HG03045 (cell line): ENCODE data around the gene GREB1.
"Not testable (repeated sequence)": the region's sequence is repeated elsewhere in the genome, so short reads cannot be mapped to it uniquely, and the experiment has no call there.

ENCODE experiments used
- ATAC-seq: cut with Tn5 transposase; IDR thresholded peaks from one replicate; pipeline ENCODE4 v1.9.1; 2021; ENCODE audit warnings: mild to moderate bottlenecking, moderate library complexity; ENCODE audit not compliant: unreplicated experiment

The GREB1 gene

DNA sequence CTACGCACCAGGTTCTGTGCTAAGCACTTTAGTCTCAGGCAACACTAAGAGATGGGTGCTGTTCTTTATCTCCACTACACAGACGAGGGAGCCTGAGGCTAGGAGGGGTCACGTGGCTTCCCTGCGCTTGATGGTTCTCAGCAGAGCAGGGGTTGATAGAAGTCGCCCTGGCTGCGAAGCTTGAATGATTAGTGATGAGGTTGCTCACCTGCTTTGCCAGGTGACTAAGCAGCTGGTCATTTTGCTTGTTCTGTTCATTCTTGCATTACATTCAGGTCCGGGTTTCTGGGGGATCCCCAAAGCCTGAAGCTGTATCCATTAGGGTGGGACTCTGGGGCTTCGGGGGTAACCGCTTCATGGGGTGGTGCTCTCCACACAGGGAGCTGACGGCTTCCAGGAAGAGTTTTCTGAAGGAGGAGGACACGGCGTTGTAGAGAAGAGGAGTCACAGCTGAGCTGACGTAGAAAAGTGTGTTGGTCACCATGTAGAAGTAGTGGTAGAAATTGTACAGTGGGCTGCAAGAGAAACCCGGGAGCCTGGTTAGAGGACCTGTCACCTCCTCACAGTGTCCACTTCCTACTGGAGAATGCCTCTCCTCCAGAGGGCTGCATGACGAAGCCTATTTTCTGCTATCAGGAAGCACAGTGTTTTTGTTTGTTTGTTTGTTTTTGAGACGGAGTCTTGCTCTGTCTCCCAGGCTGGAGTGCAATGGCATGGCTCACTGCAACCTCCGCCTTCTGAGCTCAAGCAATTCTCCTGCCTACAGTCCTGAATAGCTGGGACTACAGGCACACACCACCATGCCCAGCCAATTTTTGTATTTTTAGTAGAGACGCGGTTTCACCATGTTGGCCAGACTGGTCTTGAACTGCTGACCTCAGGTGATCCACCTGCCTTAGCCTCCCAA is 124.6 kb downstream of the GREB1 start:
- no peak for ATAC-seq

DNA sequence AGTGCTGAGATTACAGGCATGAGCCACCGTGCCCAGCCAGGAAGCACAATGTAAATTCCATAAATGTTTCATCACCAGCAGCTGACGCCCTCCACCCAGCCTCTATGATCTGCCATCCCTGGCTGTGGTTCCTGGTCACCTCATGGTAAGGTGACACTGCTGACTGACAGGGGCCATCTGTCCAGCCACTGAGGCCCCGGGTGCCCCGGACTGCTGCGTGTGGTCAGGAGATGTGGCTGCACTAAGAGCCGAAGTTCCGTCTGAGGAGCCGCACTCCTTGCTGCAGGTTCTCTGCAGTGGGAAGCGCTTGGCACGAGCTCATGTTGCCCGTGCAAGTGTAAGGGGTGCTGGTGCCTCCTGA is 125.2 kb downstream of the GREB1 start:
- ATAC-seq, result no peak

DNA sequence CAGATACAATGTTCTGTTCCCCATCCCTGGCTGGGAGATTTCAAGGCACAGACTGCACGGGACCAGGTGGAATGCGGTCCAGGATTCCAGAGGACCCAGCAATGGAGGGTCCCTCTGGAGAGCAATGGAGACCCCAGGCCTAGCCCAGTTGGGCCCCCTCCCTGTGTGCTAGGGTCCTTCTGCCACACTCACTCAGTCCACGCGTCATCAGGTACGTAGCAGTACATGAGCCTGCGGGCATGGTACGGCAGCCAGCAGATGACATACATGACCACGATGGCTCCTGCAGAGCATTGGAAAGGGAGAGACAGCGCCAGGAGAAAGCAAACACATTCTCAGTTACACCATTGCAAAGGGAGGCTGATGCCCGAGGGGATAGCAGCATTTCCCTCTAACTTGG is 126.0 kb downstream of the GREB1 start:
- ATAC-seq, result no peak

DNA sequence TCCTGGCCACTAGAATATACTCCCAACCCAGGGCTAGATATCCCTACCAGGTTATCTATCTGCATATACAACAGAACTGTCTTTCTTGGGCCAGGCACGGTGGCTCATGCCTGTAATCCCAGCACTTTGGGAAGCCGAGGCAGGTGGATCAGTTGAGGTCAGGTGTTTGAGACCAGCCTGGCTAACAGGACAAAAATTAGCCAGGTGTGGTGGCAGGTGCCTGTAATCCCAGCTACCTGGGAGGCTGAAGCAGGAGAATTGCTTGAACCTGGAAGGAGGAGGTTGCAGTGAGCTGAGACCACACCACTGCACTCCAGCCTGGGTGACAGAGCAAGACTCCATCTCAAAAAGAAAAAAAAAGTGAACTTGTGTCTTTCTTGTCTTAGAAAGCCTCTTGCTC is 126.6 kb downstream of the GREB1 start:
- ATAC-seq, result not testable (repeated sequence)

DNA sequence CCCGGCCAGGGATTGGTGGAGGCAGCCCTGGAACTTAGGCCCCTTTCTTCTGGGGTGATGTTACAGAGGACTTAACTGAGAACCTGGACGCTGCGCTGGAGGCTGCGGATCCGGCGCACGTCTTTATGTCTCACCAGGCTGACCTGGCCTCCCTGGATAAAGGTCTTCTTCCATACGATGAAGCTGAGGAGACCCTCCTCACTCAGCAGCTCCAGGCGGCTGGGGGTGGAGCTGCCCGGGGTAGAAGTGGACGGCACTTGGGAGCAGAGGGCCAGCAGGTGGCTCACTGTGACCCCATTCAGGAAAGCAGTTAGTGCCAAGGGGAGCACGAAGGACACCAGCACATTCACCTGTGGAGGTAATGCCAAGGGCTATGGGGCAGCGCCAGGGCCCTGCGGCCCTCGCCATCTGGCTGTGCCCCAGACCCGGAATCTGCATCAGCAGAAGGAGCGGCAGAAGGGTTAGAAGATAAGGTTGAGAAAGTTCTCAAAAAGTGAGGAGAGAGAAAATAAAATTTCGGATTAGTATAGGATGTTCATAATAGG is 128.1 kb downstream of the GREB1 start:
- no peak for ATAC-seq

DNA sequence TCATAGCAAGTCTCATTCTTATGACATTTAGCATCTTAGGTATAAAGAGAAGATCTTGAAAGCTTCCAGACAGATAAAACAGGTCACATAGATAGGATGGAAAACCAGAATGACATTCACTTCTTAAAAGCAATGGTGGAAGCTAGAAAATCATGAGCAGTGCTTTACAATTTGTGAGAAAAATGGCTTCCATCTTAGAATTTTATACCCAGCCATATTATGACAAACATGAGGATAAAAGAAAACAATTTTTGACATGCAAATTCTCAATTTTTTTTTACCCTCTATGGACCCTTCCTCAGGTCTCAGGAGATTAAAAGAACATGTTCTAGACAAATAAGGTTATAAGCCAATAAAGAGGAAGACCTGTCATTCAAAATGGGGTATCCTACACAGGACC is 129.0 kb downstream of the GREB1 start:
- ATAC-seq, result no peak

DNA sequence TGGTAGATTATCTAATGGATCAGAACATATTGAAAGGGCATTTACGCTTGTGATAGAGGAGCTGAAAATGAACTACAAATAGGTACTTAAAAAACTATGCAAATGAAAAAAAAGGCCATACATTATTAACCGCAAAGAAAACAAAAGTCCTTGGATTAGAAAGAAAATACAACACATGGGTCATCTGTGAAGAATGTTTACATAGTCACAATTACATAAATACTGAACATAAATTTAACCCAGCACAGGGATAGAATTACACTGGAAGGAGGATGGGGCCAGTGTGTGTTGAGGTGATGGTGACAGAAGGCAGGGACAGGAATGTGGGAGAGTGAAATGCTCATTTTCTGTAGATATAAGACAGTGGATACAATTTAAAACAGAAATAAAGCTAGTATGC is 129.6 kb downstream of the GREB1 start:
- no peak for ATAC-seq

DNA sequence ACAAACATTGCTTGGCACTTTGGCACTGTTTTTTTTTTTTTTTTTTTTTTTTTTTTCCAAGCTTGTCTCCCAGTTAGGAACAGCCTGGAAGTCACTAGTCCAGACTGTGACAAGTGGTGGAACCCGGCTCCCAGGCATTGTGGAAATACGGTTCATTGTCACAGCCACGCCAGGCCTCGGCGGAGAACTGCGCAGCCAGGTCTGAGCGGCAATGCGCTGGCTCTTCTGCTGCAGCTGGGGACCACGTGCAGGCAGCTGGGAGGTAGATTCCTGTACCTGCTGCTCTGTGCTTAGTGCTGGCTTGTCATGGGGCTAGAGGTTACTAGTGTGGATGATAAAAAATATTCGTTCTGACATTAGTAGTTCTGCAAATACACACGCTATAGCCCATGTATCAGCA is 131.2 kb downstream of the GREB1 start:
- ATAC-seq, result no peak

DNA sequence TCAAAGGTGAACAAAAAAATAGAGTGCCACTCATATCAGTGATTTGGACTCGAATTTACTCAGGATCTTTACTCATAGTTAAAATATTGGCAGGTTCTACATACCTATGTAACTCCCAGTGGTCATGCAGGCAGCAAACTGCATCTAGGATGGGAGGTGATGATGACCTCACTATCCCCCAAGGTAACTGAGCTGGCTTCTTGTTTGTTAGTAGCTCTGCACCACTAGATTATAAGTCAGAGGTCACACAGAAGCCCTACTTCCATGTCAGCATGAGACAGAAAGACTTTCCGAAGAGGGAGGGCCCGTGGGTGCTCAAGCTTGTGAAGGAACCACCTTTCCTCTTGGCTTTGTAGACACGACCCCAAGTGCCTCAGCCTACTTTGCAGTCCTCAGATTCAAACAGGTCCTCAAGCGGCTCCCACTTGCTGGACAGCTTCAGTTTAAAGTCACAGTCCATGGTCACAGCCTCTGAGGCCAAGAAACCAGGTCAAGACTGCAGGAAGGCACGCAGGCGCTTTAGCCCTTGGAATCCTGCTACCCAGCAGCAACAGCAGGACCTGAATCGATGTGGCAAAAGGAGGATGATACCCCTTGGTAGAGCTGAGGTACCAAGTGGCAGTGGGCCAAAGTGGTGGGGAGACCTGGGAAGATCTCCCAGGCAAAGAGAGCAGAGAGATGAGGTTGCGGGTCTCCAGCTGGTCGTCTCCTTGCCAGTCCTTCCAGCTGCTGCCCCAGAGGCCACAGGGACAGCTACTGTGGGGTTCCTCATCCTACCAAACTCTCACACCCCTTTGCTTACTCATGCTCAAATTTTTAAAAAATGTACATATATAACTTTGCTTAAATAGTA is 131.9 kb downstream of the GREB1 start:
- ATAC-seq, result no peak

DNA sequence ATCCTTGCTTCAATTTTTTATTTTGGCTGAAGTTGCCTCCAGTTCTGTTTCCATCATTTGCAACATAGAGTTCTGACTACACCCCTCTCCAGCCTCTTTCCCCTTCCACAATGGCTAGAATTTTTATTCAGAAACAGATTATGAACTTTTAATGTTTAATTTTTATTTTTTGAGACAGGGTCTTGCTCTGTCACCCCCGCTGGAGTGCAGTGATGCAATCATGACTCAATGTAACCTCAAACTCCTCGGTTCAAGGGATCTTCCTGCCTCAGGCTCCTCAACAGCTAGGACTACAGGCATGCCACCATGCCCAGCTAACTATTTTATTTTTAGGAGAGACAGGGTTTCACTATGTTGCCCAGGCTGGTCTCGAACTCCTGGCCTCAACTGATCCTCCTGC is 133.3 kb downstream of the GREB1 start:
- no peak for ATAC-seq

DNA sequence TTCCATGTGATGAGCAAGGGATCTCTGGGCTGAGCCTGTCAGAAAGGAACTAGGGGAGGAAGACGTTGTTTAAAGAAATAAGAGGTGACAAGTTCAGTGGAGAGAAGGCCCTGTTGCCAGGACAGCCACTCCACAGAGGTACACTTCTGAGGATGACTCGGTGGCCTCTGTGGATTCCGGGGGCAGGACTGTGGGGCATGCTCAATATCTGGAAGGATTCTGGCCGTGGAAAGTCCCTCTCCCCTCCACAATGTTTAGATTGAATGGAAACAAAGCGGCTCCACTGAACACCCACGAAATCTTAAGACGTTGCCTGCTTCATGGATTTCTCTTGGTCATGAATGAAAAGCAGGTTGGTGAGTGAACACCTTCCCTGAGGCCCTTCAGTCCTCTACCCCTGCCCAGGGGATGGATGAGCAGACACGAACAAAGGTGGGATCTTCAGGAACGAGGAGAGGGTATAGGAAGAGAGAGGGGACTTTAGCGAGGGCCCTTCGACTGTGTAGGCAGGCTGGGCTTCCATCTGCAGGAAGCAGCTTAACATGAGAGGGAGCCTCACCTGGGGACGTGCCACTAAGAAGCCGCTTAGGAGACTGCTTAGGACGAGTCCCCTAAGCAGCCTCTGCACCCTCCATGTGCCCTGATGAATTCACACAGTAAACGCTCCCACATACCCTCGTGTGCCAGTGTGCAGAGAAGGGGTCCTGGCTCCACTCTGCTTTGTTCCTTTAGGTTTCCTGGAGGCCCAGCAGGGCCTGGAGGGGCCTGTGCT is 134.2 kb downstream of the GREB1 start:
- ATAC-seq, result no peak

DNA sequence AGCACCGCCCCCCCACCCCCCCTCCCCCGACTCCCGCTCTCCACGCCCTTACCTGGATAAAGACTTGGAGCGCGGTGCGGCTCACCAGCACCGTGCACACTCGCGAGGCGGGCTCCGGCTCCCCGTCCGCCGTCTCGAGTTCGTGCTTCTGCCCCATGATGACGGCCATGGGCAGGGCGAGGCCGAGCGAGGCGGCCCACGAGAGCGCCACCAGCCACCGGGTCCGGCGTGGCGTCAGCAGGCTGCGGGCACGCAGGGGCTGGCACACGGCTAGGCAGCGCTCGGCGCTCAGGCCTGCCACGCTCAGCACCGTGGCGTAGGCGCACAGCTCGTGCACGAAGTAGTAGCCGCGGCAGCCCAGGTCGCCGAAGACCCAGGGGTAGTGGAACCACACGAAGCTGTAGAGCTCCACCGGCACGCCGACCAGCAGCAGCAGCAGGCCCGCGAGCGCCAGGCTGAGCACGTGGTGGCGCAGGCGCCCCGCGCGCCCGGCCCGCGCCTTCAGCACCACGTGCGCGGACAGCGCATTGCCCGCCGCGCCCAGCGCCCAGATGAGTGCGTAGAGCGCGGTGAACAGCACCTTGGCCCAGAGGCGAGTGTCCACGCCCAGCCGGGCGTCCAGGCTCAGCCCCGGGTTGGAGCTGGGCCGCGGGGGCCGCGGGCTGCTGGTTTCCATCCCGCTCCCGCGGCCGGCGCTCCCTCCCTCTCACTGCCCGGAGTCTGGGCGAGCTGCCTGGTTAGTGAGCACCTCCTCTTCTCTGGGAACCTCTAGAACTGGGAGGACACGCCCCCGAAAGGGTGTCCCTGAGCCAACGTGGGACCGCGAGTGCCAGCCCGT is 135.8 kb downstream of the GREB1 start, which contains the start of gene NTSR2:
Gene NTSR2 (minus strand): TSS at position 742 of the 838 bp plus-strand sequence. CDS start 66 bp downstream, at position 676.
- ATAC-seq, result no peak

DNA sequence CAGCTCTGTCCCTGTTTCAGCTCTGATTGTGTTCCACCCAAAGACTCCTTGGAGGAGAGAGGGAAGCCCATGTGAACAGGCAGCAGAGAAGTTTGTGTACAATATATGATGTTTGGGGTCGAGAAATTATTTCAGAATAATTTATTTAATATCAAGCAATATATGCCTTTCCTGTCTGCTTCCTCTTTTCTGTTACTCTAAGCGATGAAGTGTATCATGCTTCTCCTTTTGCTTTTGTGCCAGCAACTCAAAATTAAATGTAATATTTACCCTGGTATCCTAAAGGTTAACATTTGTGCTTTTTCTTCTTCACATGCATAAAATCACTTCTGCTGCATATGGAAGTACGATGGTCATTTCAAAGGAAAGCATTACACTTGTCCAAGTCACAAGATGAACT is 138.6 kb downstream of the GREB1 start:
- no peak for ATAC-seq

DNA sequence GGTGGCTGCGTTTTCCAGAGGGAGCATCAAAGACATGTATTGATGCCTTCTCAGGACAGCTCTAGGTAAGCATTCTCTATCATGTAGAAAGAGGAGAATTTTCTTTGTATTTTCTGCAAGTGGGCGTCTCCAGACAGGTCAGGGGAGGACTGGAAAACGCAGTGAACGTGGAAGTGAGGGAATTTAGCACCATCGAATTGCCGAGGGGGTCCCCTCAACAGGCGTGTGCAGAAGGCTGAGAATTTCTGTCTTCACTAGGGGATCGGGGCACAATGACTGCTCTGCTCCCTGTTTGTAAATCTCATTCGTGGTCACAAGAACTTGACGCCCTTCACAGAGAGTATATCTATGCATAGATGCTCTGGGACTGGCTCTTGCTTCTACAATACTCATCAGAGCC is 141.1 kb downstream of the GREB1 start:
- no peak for ATAC-seq

DNA sequence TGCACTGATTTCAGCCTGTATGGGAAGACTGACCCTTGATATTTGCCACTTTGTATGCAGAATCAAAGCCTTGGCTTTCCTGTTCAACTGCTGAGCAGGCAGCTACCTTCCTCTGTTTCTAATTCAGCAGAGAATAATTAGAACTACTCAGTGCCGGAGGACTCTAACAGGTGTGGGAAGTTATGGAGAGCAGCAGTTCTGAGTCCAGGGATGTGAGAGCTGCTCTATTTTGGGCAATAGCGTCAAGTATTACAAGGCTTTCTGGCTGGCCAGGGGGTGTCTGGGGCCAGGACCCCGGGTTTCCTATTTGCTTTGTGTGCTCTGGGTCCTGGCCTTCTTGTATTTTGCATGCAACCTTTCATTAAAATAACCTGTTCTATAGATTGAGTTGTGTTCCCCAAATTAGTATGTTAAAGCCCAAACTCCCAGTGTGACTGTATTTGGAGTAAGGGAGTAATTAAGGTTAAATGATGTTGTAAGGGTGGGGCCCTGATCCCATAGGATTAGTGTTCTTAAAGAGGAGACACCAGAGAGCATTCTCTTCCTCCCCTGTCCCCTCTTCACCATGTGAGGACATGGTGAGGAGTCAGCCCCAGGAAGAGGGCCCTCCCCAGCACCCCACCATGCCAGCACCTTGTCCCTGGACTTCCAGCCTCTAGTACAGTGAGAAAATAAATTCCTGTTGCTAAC is 141.7 kb downstream of the GREB1 start:
- no peak for ATAC-seq

DNA sequence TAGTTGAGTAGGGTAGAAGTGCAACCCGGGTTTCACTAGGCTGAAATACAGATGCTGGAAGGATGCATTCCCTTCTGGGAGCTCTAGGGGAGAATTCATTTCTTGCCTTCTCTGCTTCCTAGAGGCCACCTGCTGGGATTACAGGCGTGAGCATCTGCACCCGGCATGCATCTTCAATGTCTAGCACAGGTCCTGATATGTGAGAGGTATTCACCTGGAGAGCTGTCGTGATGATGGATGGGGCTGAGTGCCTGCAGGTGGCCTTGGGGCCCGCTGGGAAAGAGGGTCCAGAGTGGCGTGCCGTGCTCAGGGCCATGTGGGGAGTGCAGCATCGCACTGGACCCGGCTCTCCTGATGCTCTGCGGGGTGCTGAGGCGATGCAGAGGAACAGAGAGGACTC is 142.8 kb downstream of the GREB1 start:
- ATAC-seq, result no peak

DNA sequence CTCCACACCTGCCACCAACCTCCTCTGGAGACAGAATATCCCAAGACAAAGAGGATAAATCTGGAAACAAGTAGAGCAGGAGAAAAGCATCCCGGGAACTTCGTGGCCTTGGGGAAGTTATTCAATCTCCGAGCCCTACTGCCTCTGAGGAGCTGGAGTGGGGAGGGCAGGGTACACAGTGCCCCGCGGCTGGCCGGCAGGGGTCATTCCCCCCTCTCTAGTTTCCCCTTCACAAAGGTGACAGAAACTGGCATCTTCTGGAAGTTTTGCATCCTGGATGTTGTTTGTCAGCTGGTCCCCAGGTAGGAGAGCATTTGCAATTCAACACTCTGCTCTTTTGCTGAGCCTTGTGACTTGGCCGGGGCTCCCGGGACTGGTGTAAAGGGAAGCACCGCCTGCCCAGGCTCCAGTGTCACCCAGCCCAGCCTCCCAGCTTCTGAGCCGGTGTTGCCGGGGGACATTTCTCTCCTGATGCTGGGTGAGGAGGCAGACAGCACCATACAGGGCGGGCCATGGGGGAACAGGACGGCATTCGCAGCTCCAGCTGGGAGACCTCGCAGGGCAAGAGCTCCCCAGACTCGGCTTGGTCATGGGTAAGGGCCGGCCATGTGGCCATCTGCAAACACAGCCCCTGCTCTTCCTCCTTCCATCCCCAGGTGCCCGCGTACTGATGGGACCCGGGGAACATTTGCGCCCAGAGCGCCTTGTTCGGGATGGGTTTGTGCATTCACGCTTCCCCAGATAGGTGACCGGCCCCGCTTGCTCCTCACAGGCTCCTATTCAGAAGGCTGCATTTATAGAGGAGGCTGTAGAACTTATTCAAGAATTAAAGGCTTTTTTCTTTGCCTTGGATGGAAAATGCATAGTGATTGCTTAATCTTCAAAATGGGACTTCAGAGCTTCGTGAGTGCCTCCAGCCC is 143.6 kb downstream of the GREB1 start:
- ATAC-seq, result no peak

DNA sequence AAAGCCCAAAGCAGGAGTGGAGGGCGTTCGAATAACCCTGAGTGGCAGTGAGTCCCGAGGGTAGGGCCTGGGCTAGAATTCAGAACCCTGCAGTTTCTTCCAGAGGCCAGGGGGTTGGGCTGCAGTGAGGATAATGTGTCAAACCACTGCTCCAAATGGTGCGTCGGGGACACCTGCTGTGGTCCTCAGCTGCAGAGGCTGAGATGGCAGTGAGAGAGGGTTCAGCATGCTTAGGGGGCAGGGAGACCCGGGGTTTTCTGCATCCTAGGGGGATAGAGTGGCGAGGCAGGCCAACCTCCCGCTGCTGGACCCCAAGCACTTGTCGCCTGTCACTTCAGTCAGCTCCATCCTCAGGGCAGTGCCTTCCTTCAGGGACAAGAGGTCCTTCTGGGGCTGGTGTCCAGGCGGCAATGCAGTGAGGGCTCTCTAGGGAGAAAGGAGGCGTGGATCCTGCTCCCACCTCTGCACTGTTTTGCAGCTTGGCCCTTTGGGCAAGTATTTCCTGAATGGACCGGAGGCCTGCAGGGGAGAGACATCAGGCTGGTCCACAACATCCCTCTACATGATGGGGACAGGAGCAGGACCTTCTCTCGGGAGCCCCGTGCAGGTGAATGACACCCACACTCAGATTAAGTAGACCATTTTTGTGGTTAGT is 144.6 kb downstream of the GREB1 start:
- ATAC-seq, result no peak
